Right lobe of liver (tissue), 4 donors: Measurements from ENCODE around the gene TBC1D19.
"Not testable (repeated sequence)": the region's sequence is repeated elsewhere in the genome, so short reads cannot be mapped to it uniquely, and the experiment has no call there.

Experiments
- POLR2A ChIP-seq: fragments of 450-650 bp; IDR thresholded peaks from one replicate; pipeline ENCODE4 v1.6.1; 2017; ENCODE audit warnings: antibody characterized with exemption, mild to moderate bottlenecking
- TF ChIP-seq, protein P1 (sequence below), 4 donors: fragments of 200-600 bp in 3 of 4; fragments of 450-650 bp in 1 of 4; IDR thresholded peaks; one replicate each; pipeline versions ENCODE4 v1.5.1 to v1.8.0; 2016 to 2022; ENCODE audit warnings: antibody characterized with exemption in 4 of 4, mild to moderate bottlenecking in 2 of 4
- donor health status: DM: no; HTN: no; CAD: no.
- donor health status: DM: no; HTN: no; CAD: no.
- donor health status: DM: no; HTN: yes; CAD: no.

GRCh38 chr4:26548379-26548778 lies 35.5 kb upstream of the TBC1D19 start:
- TF ChIP-seq, protein P1, sequence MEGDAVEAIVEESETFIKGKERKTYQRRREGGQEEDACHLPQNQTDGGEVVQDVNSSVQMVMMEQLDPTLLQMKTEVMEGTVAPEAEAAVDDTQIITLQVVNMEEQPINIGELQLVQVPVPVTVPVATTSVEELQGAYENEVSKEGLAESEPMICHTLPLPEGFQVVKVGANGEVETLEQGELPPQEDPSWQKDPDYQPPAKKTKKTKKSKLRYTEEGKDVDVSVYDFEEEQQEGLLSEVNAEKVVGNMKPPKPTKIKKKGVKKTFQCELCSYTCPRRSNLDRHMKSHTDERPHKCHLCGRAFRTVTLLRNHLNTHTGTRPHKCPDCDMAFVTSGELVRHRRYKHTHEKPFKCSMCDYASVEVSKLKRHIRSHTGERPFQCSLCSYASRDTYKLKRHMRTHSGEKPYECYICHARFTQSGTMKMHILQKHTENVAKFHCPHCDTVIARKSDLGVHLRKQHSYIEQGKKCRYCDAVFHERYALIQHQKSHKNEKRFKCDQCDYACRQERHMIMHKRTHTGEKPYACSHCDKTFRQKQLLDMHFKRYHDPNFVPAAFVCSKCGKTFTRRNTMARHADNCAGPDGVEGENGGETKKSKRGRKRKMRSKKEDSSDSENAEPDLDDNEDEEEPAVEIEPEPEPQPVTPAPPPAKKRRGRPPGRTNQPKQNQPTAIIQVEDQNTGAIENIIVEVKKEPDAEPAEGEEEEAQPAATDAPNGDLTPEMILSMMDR (IDR thresholded peaks at IDR 0.05), result not testable (repeated sequence)
- TF ChIP-seq POLR2A, result not testable (repeated sequence)
